ENCODE results near the gene TM9SF4.
"Not testable (repeated sequence)": the region's sequence is repeated elsewhere in the genome, so short reads cannot be mapped to it uniquely, and the experiment has no call there.

TM9SF4 gene

GRCh38 chr20:32116079-32116521 lies 6.6 kb downstream of the TM9SF4 start:
- H3K4me3 ChIP-seq = no peak overlapping the region

GRCh38 chr20:32116796-32117195 lies 7.3 kb downstream of the TM9SF4 start:
- H3K4me3 ChIP-seq; H3K36me3 ChIP-seq (ENCODE audit: insufficient read depth, low read length); H3K27ac ChIP-seq; H3K9ac ChIP-seq (ENCODE audit: insufficient read length); H3K9me3 ChIP-seq (ENCODE audit: low read depth, low read length); DNase-seq (ENCODE audit: low read depth, low spot score): not testable (repeated sequence)

More at GRCh38 chr20:32116079-32116521, 6.6 kb downstream of the TM9SF4 start:
- DNase-seq (ENCODE audit: low read depth, low spot score) = no peak
- no peak overlapping the region for H3K27ac ChIP-seq
- no peaks in the 10 kb centered on the region for H3K9me3 ChIP-seq (ENCODE audit: low read depth, low read length)
- H3K9ac ChIP-seq (ENCODE audit: insufficient read length) = no peak overlapping the region
- peaks cover 9% of the 10 kb centered on the region; the same call in 1 of the 2 replicates for H3K36me3 ChIP-seq (ENCODE audit: insufficient read depth, low read length)
- TF ChIP-seq FOXP2 (optimal IDR thresholded peaks at IDR 0.05; ENCODE audit: control extremely low read depth, extremely low read length, insufficient read depth) (no peak), POLR2AphosphoS5 (IDR thresholded peaks at IDR 0.05; ENCODE audit: borderline replicate concordance, low read depth, low read length) (no peak), EZH2 (IDR thresholded peaks at IDR 0.05) (no peak)

- not testable (repeated sequence) for H3K27ac ChIP-seq; H3K9ac ChIP-seq (ENCODE audit: insufficient read length); H3K9me3 ChIP-seq (ENCODE audit: low read depth, low read length); DNase-seq (ENCODE audit: low read depth, low spot score); H3K4me3 ChIP-seq
- H3K36me3 ChIP-seq (ENCODE audit: insufficient read depth, low read length) = peaks cover 11% of the 10 kb centered on the region; the same call in 1 of the 2 replicates
These were observed 8.9 kb downstream of the TM9SF4 start for GRCh38 chr20:32118427-32118826.

GRCh38 chr20:32119734-32120133 lies 10.2 kb downstream of the TM9SF4 start:
- Histone ChIP-seq H3K27ac (no peak overlapping the region), H3K36me3 (ENCODE audit: insufficient read depth, low read length) (peaks cover 12% of the 10 kb centered on the region; the same call in 1 of the 2 replicates), H3K9me3 (ENCODE audit: low read depth, low read length) (no peaks in the 10 kb centered on the region), H3K9ac (ENCODE audit: insufficient read length) (no peak overlapping the region), H3K4me3 (no peak overlapping the region)
- TF ChIP-seq FOXP2 (optimal IDR thresholded peaks at IDR 0.05; ENCODE audit: control extremely low read depth, extremely low read length, insufficient read depth) = no peak
- no peak for TF ChIP-seq EZH2 (IDR thresholded peaks at IDR 0.05)
- TF ChIP-seq POLR2AphosphoS5 (IDR thresholded peaks at IDR 0.05; ENCODE audit: borderline replicate concordance, low read depth, low read length) = no peak
- DNase-seq (ENCODE audit: low read depth, low spot score) = no peak

- not testable (repeated sequence) for H3K9me3 ChIP-seq (ENCODE audit: low read depth, low read length); DNase-seq (ENCODE audit: low read depth, low spot score); H3K4me3 ChIP-seq; H3K36me3 ChIP-seq (ENCODE audit: insufficient read depth, low read length); H3K9ac ChIP-seq (ENCODE audit: insufficient read length); H3K27ac ChIP-seq
These were observed 12.4 kb downstream of the TM9SF4 start for GRCh38 chr20:32121908-32122307.

GRCh38 chr20:32123088-32123487 lies 13.6 kb downstream of the TM9SF4 start:
- TF ChIP-seq EZH2 (IDR thresholded peaks at IDR 0.05) (no peak), FOXP2 (optimal IDR thresholded peaks at IDR 0.05; ENCODE audit: control extremely low read depth, extremely low read length, insufficient read depth) (no peak), POLR2AphosphoS5 (IDR thresholded peaks at IDR 0.05; ENCODE audit: borderline replicate concordance, low read depth, low read length) (no peak)
- DNase-seq (ENCODE audit: low read depth, low spot score) = no peak
- Histone ChIP-seq H3K36me3 (ENCODE audit: insufficient read depth, low read length) (peaks cover 6% of the 10 kb centered on the region; the same call in 1 of the 2 replicates), H3K9me3 (ENCODE audit: low read depth, low read length) (no peaks in the 10 kb centered on the region), H3K4me3 (no peak overlapping the region), H3K27ac (no peak overlapping the region), H3K9ac (ENCODE audit: insufficient read length) (no peak overlapping the region)

GRCh38 chr20:32124916-32125454 lies 15.5 kb downstream of the TM9SF4 start:
- H3K36me3 ChIP-seq (ENCODE audit: insufficient read depth, low read length) = 0 out of 2 replicates have a peak, but pooled peaks cover 3% of the 10 kb centered on the region
- TF ChIP-seq FOXP2 (optimal IDR thresholded peaks at IDR 0.05; ENCODE audit: control extremely low read depth, extremely low read length, insufficient read depth) (no peak), EZH2 (IDR thresholded peaks at IDR 0.05) (no peak), POLR2AphosphoS5 (IDR thresholded peaks at IDR 0.05; ENCODE audit: borderline replicate concordance, low read depth, low read length) (no peak)
- no peak overlapping the region for H3K27ac ChIP-seq
- no peak overlapping the region for H3K9ac ChIP-seq (ENCODE audit: insufficient read length)
- no peaks in the 10 kb centered on the region for H3K9me3 ChIP-seq (ENCODE audit: low read depth, low read length)
- no peak for DNase-seq (ENCODE audit: low read depth, low spot score)
- H3K4me3 ChIP-seq = no peak overlapping the region

- Histone ChIP-seq H3K9ac (ENCODE audit: insufficient read length) (no peak overlapping the region), H3K36me3 (ENCODE audit: insufficient read depth, low read length) (0 out of 2 replicates have a peak, but pooled peaks cover 3% of the 10 kb centered on the region)
- TF ChIP-seq EZH2 (IDR thresholded peaks at IDR 0.05) = no peak
- no peak for TF ChIP-seq POLR2AphosphoS5 (IDR thresholded peaks at IDR 0.05; ENCODE audit: borderline replicate concordance, low read depth, low read length)
- no peak for TF ChIP-seq FOXP2 (optimal IDR thresholded peaks at IDR 0.05; ENCODE audit: control extremely low read depth, extremely low read length, insufficient read depth)
These were observed 16.0 kb downstream of the TM9SF4 start for GRCh38 chr20:32125506-32125905.

GRCh38 chr20:32126919-32127318 lies 17.4 kb downstream of the TM9SF4 start:
- DNase-seq (ENCODE audit: low read depth, low spot score) = no peak
- H3K36me3 ChIP-seq (ENCODE audit: insufficient read depth, low read length) = 0 out of 2 replicates have a peak, but pooled peaks cover 3% of the 10 kb centered on the region
- H3K4me3 ChIP-seq = no peak overlapping the region
- no peaks in the 10 kb centered on the region for H3K9me3 ChIP-seq (ENCODE audit: low read depth, low read length)
- H3K27ac ChIP-seq = no peak overlapping the region
- no peak overlapping the region for H3K9ac ChIP-seq (ENCODE audit: insufficient read length)
- no peak for TF ChIP-seq POLR2AphosphoS5 (IDR thresholded peaks at IDR 0.05; ENCODE audit: borderline replicate concordance, low read depth, low read length)
- no peak for TF ChIP-seq EZH2 (IDR thresholded peaks at IDR 0.05)
- TF ChIP-seq FOXP2 (optimal IDR thresholded peaks at IDR 0.05; ENCODE audit: control extremely low read depth, extremely low read length, insufficient read depth) = no peak

More at GRCh38 chr20:32125506-32125905, 16.0 kb downstream of the TM9SF4 start:
- DNase-seq (ENCODE audit: low read depth, low spot score) = no peak
- H3K27ac ChIP-seq = no peak overlapping the region
- H3K9me3 ChIP-seq (ENCODE audit: low read depth, low read length) = no peaks in the 10 kb centered on the region
- H3K4me3 ChIP-seq = no peak overlapping the region
